ENCODE results near the gene CYP21A2.
"Not testable (repeated sequence)": the region's sequence is repeated elsewhere in the genome, so short reads cannot be mapped to it uniquely, and the experiment has no call there.

Gene CYP21A2

DNA sequence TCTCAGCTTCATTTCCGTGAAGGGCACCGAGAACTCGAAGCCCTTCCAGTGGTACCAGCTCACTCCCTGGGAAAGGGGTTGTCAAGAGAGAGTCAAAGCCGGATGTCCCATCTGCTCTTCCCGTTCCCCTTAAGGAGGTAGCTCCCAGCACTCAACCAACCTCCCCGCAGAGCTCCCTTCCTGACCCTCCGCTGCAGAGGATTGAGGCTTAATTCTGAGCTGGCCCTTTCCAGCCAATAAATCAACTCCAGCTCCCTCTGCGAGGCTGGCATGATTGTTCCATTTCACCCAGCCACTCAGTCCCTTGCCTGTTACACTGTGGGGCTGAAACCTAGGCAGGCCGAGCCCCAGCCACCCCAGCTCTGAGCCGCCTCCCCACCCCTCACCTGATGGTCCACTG lies 3.2 kb downstream of the CYP21A2 start:
- not testable (repeated sequence) for H3K4me3 Mint-ChIP-seq; H3K9me3 Mint-ChIP-seq; DNase-seq (ENCODE audit: low spot score); H3K36me3 Mint-ChIP-seq (ENCODE audit: low read depth); H3K27ac Mint-ChIP-seq; H3K27me3 Mint-ChIP-seq (ENCODE audit: low read depth); H3K4me1 Mint-ChIP-seq (ENCODE audit: low read depth)

GRCh38 chr6:32042276-32042675 lies 4.1 kb downstream of the CYP21A2 start:
- not testable (repeated sequence) for H3K27me3 Mint-ChIP-seq (ENCODE audit: low read depth); H3K27ac Mint-ChIP-seq; DNase-seq (ENCODE audit: low spot score); H3K4me1 Mint-ChIP-seq (ENCODE audit: low read depth); H3K36me3 Mint-ChIP-seq (ENCODE audit: low read depth); H3K9me3 Mint-ChIP-seq; H3K4me3 Mint-ChIP-seq

- not testable (repeated sequence) for H3K4me1 Mint-ChIP-seq (ENCODE audit: low read depth); DNase-seq (ENCODE audit: low spot score); H3K4me3 Mint-ChIP-seq; H3K27ac Mint-ChIP-seq; H3K9me3 Mint-ChIP-seq; H3K27me3 Mint-ChIP-seq (ENCODE audit: low read depth); H3K36me3 Mint-ChIP-seq (ENCODE audit: low read depth)
Measured at GRCh38 chr6:32043589-32044380, 5.6 kb downstream of the CYP21A2 start.

GRCh38 chr6:32044916-32045315 lies 6.7 kb downstream of the CYP21A2 start:
- H3K27me3 Mint-ChIP-seq (ENCODE audit: low read depth); H3K27ac Mint-ChIP-seq; DNase-seq (ENCODE audit: low spot score); H3K4me1 Mint-ChIP-seq (ENCODE audit: low read depth); H3K36me3 Mint-ChIP-seq (ENCODE audit: low read depth); H3K4me3 Mint-ChIP-seq; H3K9me3 Mint-ChIP-seq: not testable (repeated sequence)

DNA sequence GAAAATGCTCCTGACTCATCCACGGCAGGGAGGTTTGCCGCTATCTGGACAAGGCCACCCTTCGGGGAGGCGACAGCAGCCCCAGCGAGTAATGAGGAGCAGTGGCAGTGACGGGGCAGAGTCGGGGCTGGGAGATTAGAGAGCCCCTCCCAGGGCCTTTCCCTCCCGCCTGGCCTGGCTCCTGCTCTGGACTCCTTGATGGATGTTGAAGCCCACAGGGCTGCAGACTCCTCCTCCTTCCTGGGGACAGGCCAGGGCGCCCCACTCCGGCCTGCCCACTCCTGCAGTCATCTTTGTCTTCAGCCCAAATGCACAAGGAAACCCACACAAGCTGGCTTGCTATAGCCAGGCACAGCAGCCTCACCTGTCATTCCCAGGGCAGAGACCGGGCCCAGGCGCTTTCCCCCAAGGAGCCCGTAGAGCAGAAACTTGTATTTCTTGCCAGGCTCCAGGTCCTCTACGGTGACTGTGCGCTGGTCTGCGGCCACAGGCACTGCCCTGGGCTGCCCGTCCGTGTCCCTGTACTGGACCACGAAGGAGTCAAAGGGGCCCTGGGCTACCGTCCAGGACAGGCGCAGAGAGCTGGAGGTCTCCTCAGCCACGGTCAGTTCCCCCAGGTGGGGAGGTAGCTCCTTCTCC lies 7.7 kb downstream of the CYP21A2 start:
- no peak for DNase-seq (ENCODE audit: low spot score)
- Mint-ChIP-seq H3K4me3 (no peak overlapping the region), H3K27ac (no peak overlapping the region), H3K36me3 (ENCODE audit: low read depth) (no peaks in the 10 kb centered on the region), H3K27me3 (ENCODE audit: low read depth) (peaks cover 1% of the 10 kb centered on the region), H3K4me1 (ENCODE audit: low read depth) (no peaks in the 10 kb centered on the region), H3K9me3 (no peaks in the 10 kb centered on the region)

DNA sequence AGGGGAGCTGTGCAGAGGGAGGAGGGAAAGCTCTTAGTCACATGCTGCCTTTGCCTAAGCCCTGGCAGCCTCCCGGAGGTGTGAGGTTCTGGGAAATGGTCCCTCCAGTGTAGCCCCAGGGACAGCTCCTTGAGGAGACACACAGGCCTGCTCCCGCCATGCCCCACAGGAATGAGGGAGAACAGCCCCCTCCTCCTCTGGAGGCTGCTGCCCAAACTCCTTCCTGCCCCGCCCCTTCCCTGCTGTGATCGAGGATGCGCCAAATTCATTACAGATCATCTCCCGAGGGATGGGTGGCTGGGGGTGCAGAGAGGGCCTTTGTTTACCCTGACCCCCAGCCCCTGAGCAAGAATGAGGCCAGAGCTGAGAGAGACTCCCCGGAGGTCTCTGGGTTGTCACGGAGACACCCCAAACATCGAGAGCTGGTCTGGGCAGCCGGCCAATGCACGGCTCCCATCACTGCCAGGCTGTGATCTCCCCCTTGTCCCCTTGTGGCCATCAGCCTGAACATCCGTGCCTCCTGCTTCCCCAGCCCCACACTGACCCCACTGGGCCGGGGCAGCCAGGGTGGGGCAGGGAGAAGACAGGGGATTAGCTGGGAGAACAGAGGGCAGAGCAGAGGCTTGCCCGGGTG lies 8.4 kb downstream of the CYP21A2 start:
- Mint-ChIP-seq H3K4me3 (no peak overlapping the region), H3K27ac (no peak overlapping the region), H3K27me3 (ENCODE audit: low read depth) (peaks cover 4% of the 10 kb centered on the region), H3K4me1 (ENCODE audit: low read depth) (no peaks in the 10 kb centered on the region), H3K36me3 (ENCODE audit: low read depth) (no peaks in the 10 kb centered on the region), H3K9me3 (no peaks in the 10 kb centered on the region)
- DNase-seq (ENCODE audit: low spot score): no peak

DNA sequence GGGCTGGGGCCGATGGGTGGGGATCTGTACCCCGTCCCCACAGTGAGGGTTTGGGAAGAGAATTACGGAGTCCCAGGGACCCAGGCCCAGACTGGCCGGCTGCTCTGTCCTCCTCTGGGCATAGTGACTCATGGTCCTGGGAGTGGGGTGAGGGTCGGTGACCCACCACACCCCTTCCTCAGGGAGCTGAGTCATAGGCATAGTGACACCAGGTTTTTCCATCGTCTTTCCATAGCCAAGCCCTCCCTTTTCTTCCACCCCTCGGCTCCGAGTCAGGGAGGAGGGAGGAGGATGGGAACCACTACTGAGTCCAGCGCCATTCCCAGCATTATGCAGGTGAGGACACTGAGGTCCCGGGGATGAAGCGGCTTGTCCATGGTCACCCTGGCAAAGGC lies 8.9 kb downstream of the CYP21A2 start:
- Mint-ChIP-seq H3K9me3 (no peaks in the 10 kb centered on the region), H3K4me1 (ENCODE audit: low read depth) (no peaks in the 10 kb centered on the region), H3K36me3 (ENCODE audit: low read depth) (no peaks in the 10 kb centered on the region), H3K27me3 (ENCODE audit: low read depth) (peaks cover 7% of the 10 kb centered on the region), H3K27ac (no peak overlapping the region), H3K4me3 (no peak overlapping the region)
- DNase-seq (ENCODE audit: low spot score): no peak

- Mint-ChIP-seq H3K36me3 (ENCODE audit: low read depth) (no peaks in the 10 kb centered on the region), H3K9me3 (no peaks in the 10 kb centered on the region)
- DNase-seq (ENCODE audit: low spot score): no peak
Measured at GRCh38 chr6:32047539-32047854, 9.3 kb downstream of the CYP21A2 start.

GRCh38 chr6:32047855-32048766 lies 9.9 kb downstream of the CYP21A2 start:
- Mint-ChIP-seq H3K4me1 (ENCODE audit: low read depth) (no peaks in the 10 kb centered on the region), H3K4me3 (no peak overlapping the region), H3K27me3 (ENCODE audit: low read depth) (peaks cover 7% of the 10 kb centered on the region), H3K27ac (no peak overlapping the region), H3K9me3 (no peaks in the 10 kb centered on the region), H3K36me3 (ENCODE audit: low read depth) (no peaks in the 10 kb centered on the region)
- peak; percentile 46 for DNase-seq (ENCODE audit: low spot score)

More at GRCh38 chr6:32047539-32047854, 9.3 kb downstream of the CYP21A2 start:
- no peak overlapping the region for H3K4me3 Mint-ChIP-seq
- no peaks in the 10 kb centered on the region for H3K4me1 Mint-ChIP-seq (ENCODE audit: low read depth)
- H3K27me3 Mint-ChIP-seq (ENCODE audit: low read depth): peaks cover 7% of the 10 kb centered on the region
- H3K27ac Mint-ChIP-seq: no peak overlapping the region

DNA sequence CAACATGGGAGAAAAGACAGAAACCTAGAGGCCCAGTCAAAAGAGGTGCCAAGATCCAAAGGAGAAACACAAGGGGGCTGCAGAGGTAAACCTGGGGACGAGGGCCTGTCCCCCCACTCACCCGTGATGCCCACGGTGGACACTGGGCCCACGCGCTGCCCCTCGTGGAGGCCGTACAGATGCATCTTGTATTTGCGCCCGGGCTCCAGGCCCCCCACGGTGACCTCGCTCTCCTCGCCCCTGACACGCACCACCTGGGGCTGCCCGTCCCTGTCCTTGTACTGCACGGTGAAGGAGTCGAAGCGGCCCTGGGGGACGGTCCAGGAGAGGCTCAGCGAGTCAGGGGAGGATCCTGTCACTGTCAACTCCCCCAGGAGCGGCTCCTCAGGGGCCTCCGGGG lies 10.9 kb downstream of the CYP21A2 start:
- not testable (repeated sequence) for H3K4me3 Mint-ChIP-seq; DNase-seq (ENCODE audit: low spot score); H3K36me3 Mint-ChIP-seq (ENCODE audit: low read depth); H3K4me1 Mint-ChIP-seq (ENCODE audit: low read depth); H3K9me3 Mint-ChIP-seq; H3K27me3 Mint-ChIP-seq (ENCODE audit: low read depth); H3K27ac Mint-ChIP-seq

GRCh38 chr6:32049736-32050135 lies 11.5 kb downstream of the CYP21A2 start:
- not testable (repeated sequence) for H3K27me3 Mint-ChIP-seq (ENCODE audit: low read depth); H3K36me3 Mint-ChIP-seq (ENCODE audit: low read depth); DNase-seq (ENCODE audit: low spot score); H3K27ac Mint-ChIP-seq; H3K4me1 Mint-ChIP-seq (ENCODE audit: low read depth); H3K9me3 Mint-ChIP-seq; H3K4me3 Mint-ChIP-seq

DNA sequence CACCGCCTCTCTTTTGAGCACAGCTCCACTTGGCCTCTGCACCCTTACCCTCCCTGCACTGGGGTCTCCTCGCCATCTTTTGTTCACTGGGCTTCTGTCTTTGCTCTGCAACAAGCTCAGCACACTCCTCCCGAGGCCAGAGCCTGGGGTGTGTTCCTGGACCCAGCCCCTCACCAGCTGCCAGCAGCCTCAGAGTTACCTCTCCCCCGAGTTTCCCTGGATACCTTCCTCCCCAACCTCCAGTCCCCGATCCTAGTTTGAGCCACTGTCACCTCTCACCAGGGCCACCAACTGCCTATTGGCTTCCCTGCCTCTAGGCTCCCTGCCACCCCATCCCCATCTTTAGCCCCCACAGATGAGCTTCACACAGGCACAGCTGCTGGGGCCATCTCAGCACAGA lies 12.3 kb downstream of the CYP21A2 start:
- no peaks in the 10 kb centered on the region for H3K9me3 Mint-ChIP-seq
- no peak for DNase-seq (ENCODE audit: low spot score)
- H3K4me3 Mint-ChIP-seq: no peak overlapping the region
- no peak overlapping the region for H3K27ac Mint-ChIP-seq
- peaks cover 7% of the 10 kb centered on the region for H3K27me3 Mint-ChIP-seq (ENCODE audit: low read depth)
- H3K36me3 Mint-ChIP-seq (ENCODE audit: low read depth): no peaks in the 10 kb centered on the region
- no peaks in the 10 kb centered on the region for H3K4me1 Mint-ChIP-seq (ENCODE audit: low read depth)

DNA sequence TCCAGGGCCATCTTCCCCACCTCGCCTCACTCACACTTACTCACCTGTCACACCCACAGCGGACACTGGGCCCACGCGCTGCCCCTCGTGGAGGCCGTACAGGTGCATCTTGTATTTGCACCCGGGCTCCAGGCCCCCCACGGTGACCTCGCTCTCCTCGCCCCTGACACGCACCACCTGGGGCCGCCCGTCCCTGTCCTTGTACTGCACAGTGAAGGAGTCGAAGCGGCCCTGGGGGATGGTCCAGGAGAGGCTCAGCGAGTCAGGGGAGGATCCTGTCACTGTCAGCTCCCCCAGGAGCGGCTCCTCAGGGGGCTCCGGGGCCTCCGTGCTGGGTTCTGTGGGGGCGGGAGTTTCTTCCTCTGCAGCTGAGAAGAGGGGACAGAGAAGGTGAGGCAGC lies 14.4 kb downstream of the CYP21A2 start:
- H3K9me3 Mint-ChIP-seq; H3K36me3 Mint-ChIP-seq (ENCODE audit: low read depth); DNase-seq (ENCODE audit: low spot score); H3K27ac Mint-ChIP-seq; H3K27me3 Mint-ChIP-seq (ENCODE audit: low read depth); H3K4me3 Mint-ChIP-seq; H3K4me1 Mint-ChIP-seq (ENCODE audit: low read depth): not testable (repeated sequence)

DNA sequence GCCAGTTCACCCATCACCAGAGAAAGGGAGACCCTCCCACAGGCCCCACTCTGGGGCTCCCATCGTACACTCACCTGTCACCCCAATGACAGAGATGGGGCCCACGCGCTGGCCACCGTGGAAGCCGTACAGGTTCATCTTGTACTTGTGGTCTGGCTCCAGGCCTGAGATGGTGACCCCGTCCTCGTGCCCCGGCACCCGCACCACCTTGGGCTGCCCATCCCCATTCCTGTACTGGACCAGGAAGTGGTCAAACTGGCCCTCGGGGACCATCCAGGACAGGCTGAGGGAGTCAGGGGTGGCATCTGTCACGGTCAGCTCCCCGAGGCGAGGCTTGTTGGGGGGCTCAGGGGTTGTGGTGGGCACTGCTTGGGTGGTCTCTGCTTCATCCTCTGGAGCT lies 15.1 kb downstream of the CYP21A2 start:
- not testable (repeated sequence) for DNase-seq (ENCODE audit: low spot score); H3K4me3 Mint-ChIP-seq; H3K9me3 Mint-ChIP-seq; H3K27me3 Mint-ChIP-seq (ENCODE audit: low read depth); H3K27ac Mint-ChIP-seq; H3K4me1 Mint-ChIP-seq (ENCODE audit: low read depth); H3K36me3 Mint-ChIP-seq (ENCODE audit: low read depth)

All from T-helper 2 cell treated with Interferon-gamma antibody and Interleukin-4, amounts not matched to agents 5 μg/mL and 100 μg/mL, for 36 hours (primary cell).